Loucy (cell line): ENCODE results near the gene MYO5B.

Source experiments
- CTCF ChIP-seq: fragments of 200-600 bp; sonication (generic); conservative IDR thresholded peaks from 2 replicates; pipeline ENCODE4 v1.5.1; 2014; ENCODE audit warnings: mild to moderate bottlenecking, antibody characterized with exemption, low read length
- EZH2phosphoT487 ChIP-seq: fragments of 200-600 bp; IDR thresholded peaks from 2 replicates; pipeline ENCODE4 v1.6.1; 2018; ENCODE audit warnings: antibody characterized with exemption, mild to moderate bottlenecking, moderate library complexity, borderline replicate concordance

GRCh38 chr18:50051288-50051687 lies 143.7 kb downstream of the MYO5B start:
- TF ChIP-seq CTCF (peak; percentile 31), EZH2phosphoT487 (no peak)
